A549 treated with DMSO at 1 μM for 4 hours (cell line): ENCODE data around the gene LIPI. TPM values are rescaled to one million over a fixed set of nuclear protein-coding genes. Genes with fewer than 3 reads are reported as not detected.

Source experiments
- total RNA-seq: library from RNA; stranded (reverse); fragments of 200-300 nt; extraction: Qiagen RNA extraction; gene quantifications from 5 replicates; pipeline ENCODE4 v1.2.3, GENCODE V29; 2022; ENCODE audit warnings: low read depth

LIPI gene
- not detected in 5 replicates for total RNA-seq

GRCh38 chr21:14210738-14211137, at the start of gene LIPI:
LIPI (minus strand) TSS chr21:14210955; CDS start chr21:14210845, 110 bp downstream.

GRCh38 chr21:14215971-14216641, 5.4 kb upstream of the LIPI start, which contains the start of gene RBM11:
RBM11 (plus strand) TSS chr21:14216157; CDS start chr21:14216187, 30 bp downstream.

Other genes starting within 250 kb of the LIPI start
- gene RBM11, start 5.2 kb upstream of the LIPI start, total RNA-seq, result 0.13 TPM in 1 of 5 replicates, not detected in the others
- 13.2 to 21.7 TPM (median 18.3 TPM) in 5 replicates for gene HSPA13, start 172.2 kb upstream of the LIPI start, total RNA-seq